Measurements from ENCODE around the gene GINS2. TPM values are rescaled to one million over a fixed set of nuclear protein-coding genes. Genes with fewer than 3 reads are reported as not detected.

Gene GINS2
- total and polyA plus RNA-seq, 2 experiments from 2014 or later: 40.5 to 44.4 TPM

DNA sequence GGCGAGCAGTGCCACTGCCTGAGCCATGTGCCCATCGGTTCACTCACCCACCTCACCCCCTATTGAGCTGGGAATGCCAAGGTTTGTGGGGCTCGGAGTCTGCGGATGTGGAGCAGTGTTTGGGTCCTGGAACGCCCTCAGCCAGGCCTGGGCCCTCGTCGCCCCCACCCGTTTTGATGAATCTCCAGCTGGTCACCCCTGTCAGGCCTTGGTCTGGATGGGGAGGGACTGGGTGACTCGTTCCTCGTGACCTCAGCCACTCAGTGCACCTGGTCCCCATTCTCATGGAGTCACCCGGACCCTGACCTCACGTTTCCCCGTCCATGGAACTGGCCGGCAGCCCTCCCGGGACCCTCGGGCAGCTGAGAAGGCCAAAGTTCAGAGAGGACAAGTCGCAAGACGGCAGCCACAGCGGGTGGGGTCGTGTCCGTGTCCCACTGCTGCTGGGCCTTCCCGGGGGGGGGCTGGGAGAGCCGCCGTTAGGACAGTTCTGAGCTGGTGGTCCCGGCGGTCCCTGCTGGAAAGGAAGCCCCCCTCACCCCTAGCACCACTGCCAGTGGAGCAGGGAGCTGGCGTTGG lies 52.4 kb downstream of the GINS2 start (continued):
- TF ChIP-seq, protein P1, sequence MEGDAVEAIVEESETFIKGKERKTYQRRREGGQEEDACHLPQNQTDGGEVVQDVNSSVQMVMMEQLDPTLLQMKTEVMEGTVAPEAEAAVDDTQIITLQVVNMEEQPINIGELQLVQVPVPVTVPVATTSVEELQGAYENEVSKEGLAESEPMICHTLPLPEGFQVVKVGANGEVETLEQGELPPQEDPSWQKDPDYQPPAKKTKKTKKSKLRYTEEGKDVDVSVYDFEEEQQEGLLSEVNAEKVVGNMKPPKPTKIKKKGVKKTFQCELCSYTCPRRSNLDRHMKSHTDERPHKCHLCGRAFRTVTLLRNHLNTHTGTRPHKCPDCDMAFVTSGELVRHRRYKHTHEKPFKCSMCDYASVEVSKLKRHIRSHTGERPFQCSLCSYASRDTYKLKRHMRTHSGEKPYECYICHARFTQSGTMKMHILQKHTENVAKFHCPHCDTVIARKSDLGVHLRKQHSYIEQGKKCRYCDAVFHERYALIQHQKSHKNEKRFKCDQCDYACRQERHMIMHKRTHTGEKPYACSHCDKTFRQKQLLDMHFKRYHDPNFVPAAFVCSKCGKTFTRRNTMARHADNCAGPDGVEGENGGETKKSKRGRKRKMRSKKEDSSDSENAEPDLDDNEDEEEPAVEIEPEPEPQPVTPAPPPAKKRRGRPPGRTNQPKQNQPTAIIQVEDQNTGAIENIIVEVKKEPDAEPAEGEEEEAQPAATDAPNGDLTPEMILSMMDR (conservative IDR thresholded peaks at IDR 0.05; ENCODE audit: low read depth in 2 of 2): no peak
- TF ChIP-seq STAT1 (IDR thresholded peaks at IDR 0.05; ENCODE audit: unreplicated experiment) (no peak), CREB1 (CRISPR knock-in tag; IDR thresholded peaks at IDR 0.05; ENCODE audit: low read depth) (no peak), NANOG (IDR thresholded peaks at IDR 0.05; ENCODE audit: borderline replicate concordance) (no peak)

DNA sequence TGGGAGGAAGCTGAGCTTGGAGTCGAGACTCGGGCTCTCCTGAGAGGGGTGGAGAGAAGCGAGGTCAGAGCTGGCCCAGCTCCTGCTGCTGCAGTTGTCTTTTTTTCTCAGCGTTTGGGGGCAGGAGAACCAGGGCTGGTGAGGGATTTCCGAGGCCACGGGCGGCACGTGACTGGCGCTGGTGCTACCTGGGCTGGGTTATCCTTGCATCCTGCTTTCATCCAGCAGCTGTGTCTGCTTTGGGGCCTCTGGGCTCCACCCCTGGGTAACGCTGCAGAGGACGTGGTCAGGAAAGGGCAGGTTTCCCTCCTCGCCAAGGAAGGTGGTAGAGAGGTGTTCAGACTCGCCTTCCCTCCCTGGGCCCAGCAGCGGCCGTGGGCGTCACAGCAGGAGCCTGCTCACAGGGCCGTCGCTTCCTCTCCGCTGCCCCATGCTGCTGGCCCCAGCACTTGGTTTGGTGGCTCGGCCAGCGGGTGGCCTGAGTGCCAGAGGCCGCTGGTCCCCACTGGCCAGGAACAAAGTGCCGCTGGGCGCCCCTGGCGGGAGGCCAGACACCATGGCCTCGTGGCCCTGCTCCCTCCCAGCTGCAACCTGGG lies 53.1 kb downstream of the GINS2 start:
- peaks cover 96% of the 10 kb centered on the region for H3K79me2 ChIP-seq (replicated peaks; ENCODE audit: insufficient read depth)
- Mint-ChIP-seq H3K4me1 (peaks cover 15% of the 10 kb centered on the region), H3K4me3 (no peak overlapping the region), H3K27ac (no peak overlapping the region; the same call in 1 of the 2 replicates), H3K36me3 (ENCODE audit: low read depth) (peaks cover 4% of the 10 kb centered on the region; the same call in 2 of the 3 replicates), H3K9me3 (no peaks in the 10 kb centered on the region), H3K27me3 (ENCODE audit: insufficient read depth, low read depth, poor library complexity) (peaks cover 11% of the 10 kb centered on the region)
- H3K27me3 ChIP-seq (ENCODE audit: insufficient read depth): no peaks in the 10 kb centered on the region
- H3F3A ChIP-seq (replicated peaks; ENCODE audit: low read depth): no peaks in the 10 kb centered on the region
- DNase-seq (ENCODE audit: low spot score): no peak
- H3K9me2 ChIP-seq (ENCODE audit: insufficient read depth): no peaks in the 10 kb centered on the region
- no peak for ATAC-seq
- no peak overlapping the region for H3K4me3 ChIP-seq
- no peak overlapping the region for H3K4me2 ChIP-seq
- H3K36me3 ChIP-seq (ENCODE audit: insufficient read depth): no peaks in the 10 kb centered on the region
- TF ChIP-seq, protein P1 (conservative IDR thresholded peaks at IDR 0.05; ENCODE audit: low read depth in 2 of 2): no peak
- no peak for TF ChIP-seq EZH2 (IDR thresholded peaks at IDR 0.05; ENCODE audit: low read depth, unreplicated experiment)
- TF ChIP-seq STAT1 (IDR thresholded peaks at IDR 0.05; ENCODE audit: unreplicated experiment): no peak
- H4K20me1 ChIP-seq (replicated peaks; ENCODE audit: insufficient read depth): peaks cover 49% of the 10 kb centered on the region
- no peak overlapping the region for H2AFZ ChIP-seq
- 0 out of 2 replicates have a peak, but pooled peaks cover 4% of the 10 kb centered on the region for H3K4me1 ChIP-seq (ENCODE audit: insufficient read depth)
- no peak overlapping the region for H3K27ac ChIP-seq (ENCODE audit: low read depth)

DNA sequence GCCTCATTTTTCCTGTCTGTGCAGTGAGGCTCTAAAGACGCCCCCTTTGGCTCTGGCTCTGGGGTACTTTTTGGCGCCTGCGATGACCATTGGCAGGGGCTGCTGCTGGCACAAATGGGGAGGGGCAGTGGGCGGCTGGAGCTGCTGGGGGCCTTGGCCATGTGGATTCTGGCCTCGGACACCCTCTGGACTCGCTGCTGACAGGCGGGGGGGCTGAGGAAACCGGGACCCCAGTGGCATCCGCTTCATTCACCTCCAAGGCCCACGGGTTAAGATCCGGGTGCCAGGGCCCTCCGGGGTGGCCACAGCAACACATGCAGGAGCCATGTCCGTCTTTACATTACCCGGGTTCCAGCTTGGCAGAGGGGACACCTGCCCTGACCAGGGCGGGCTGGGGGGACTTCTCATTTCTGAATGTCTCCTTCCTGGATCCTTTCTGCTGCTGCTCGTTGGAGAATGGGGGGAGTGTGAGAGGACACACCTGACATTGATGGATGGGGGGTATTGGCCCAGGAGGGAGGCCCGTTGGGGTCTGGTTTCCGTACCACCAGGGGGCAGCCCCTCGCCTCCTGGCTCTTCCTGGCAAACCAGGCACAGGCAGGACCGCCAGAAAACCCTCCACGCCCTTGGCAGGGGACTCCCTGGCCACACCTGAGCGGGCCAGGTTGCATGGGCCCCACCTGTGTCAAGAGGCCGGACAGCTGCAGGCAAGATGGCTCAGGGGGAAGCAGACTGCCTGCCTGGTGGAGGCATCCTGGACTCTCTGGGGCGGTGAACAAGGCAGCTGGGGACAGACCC lies 53.8 kb downstream of the GINS2 start:
- peaks cover 11% of the 10 kb centered on the region for H3K27me3 Mint-ChIP-seq (ENCODE audit: insufficient read depth, low read depth, poor library complexity)
- H3K27ac Mint-ChIP-seq: no peak overlapping the region; the same call in 1 of the 2 replicates
- peaks cover 96% of the 10 kb centered on the region for H3K79me2 ChIP-seq (replicated peaks; ENCODE audit: insufficient read depth)
- peak; percentile 63 for DNase-seq (ENCODE audit: low spot score)
- H3K4me3 Mint-ChIP-seq: no peak overlapping the region
- no peaks in the 10 kb centered on the region for H3K36me3 ChIP-seq (ENCODE audit: insufficient read depth)
- H3K27me3 ChIP-seq (ENCODE audit: insufficient read depth): no peaks in the 10 kb centered on the region
- H3K4me2 ChIP-seq: no peak overlapping the region
- ATAC-seq: peak; percentile 11
- TF ChIP-seq, protein P1 (conservative IDR thresholded peaks at IDR 0.05; ENCODE audit: low read depth in 2 of 2): peak; percentile 49 to 56
- TF ChIP-seq ZNF331 (CRISPR knock-in tag; IDR thresholded peaks at IDR 0.05; ENCODE audit: low read depth): no peak
- H3F3A ChIP-seq (replicated peaks; ENCODE audit: low read depth): no peaks in the 10 kb centered on the region
- no peaks in the 10 kb centered on the region for H3K9me2 ChIP-seq (ENCODE audit: insufficient read depth)
- no peak overlapping the region for H2AFZ ChIP-seq
- H4K20me1 ChIP-seq (replicated peaks; ENCODE audit: insufficient read depth): peaks cover 56% of the 10 kb centered on the region
- peaks cover 15% of the 10 kb centered on the region for H3K4me1 Mint-ChIP-seq
- H3K4me1 ChIP-seq (ENCODE audit: insufficient read depth): 0 out of 2 replicates have a peak, but pooled peaks cover 4% of the 10 kb centered on the region
- H3K36me3 Mint-ChIP-seq (ENCODE audit: low read depth): peaks cover 10% of the 10 kb centered on the region
- no peak overlapping the region for H3K27ac ChIP-seq (ENCODE audit: low read depth)
- H3K9me3 Mint-ChIP-seq: peaks cover 3% of the 10 kb centered on the region
- no peak overlapping the region for H3K4me3 ChIP-seq
